Colonic mucosa (tissue), 4 donors: ENCODE data around the gene UBE2D3. TPM values are rescaled to one million over a fixed set of nuclear protein-coding genes. Genes with fewer than 3 reads are reported as not detected.

Experiments used
- DNase-seq: peaks from one replicate; pipeline ENCODE4 v3.0.0-alpha.2; 2020
- H3K27ac ChIP-seq: fragments of 200-600 bp; one replicate; pipeline ENCODE4 v1.8.0; 2021
- H3K27me3 ChIP-seq: fragments of 200-600 bp; one replicate; pipeline ENCODE4 v1.8.0; 2021
- H3K36me3 ChIP-seq: fragments of 200-600 bp; one replicate; pipeline ENCODE4 v1.8.0; 2021
- H3K4me1 ChIP-seq: fragments of 200-600 bp; one replicate; pipeline ENCODE4 v1.8.0; 2021; ENCODE audit warnings: mild to moderate bottlenecking
- H3K4me3 ChIP-seq: fragments of 200-600 bp; one replicate; pipeline ENCODE4 v1.8.0; 2021
- H3K9ac ChIP-seq, 2 donors: one replicate each; pipeline ENCODE4 v1.7.0; 2013; ENCODE audit warnings: control low read depth in 2 of 2, low read depth in 2 of 2, low read length in 2 of 2
- H3K9me3 ChIP-seq: fragments of 200-600 bp; one replicate; pipeline ENCODE4 v1.8.0; 2021
- CTCF ChIP-seq: fragments of 200-600 bp; IDR thresholded peaks from one replicate; pipeline ENCODE4 v1.8.0; 2022; ENCODE audit warnings: antibody characterized with exemption, mild to moderate bottlenecking
- intact Hi-C: fragments of 100-400 bp; cut with DNase I; formaldehyde crosslinking; loops from one replicate; pipeline ENCODE4 v1.14.1; 2022
- total RNA-seq, 2 donors: library from RNA; stranded (reverse); fragmentation: NEBNext Ultra II Directional in 1 of 2; extraction: Animal tissue kit (Norgen Biotek cat#: 25700) in 1 of 2; gene quantifications; one replicate each; pipeline ENCODE4 v1.2.1, GENCODE V29; 2021
- donor health status: healthy.
- donor health status: DM: no; HTN: no; CAD: no.
- donor health status: DM: no; HTN: no; CAD: no.

Gene UBE2D3
- total RNA-seq, 2 donors from 2014 or later, result 290 to 346 TPM

GRCh38 chr4:102817613-102818268 lies 9.6 kb downstream of the UBE2D3 start:
- intact Hi-C loops, result no loop called here
- no peak for TF ChIP-seq CTCF
- Histone ChIP-seq H3K36me3 (no peaks in the 10 kb centered on the region), H3K27ac (no peak overlapping the region), H3K27me3 (no peaks in the 10 kb centered on the region), H3K9me3 (no peaks in the 10 kb centered on the region), H3K4me1 (peaks cover 12% of the 10 kb centered on the region), H3K9ac (no peak overlapping the region), H3K4me3 (no peak overlapping the region)
- no peak for DNase-seq

- Histone ChIP-seq H3K9me3 (no peaks in the 10 kb centered on the region), H3K4me3 (no peak overlapping the region), H3K27me3 (no peaks in the 10 kb centered on the region), H3K36me3 (no peaks in the 10 kb centered on the region), H3K4me1 (peaks cover 12% of the 10 kb centered on the region), H3K9ac (no peak overlapping the region), H3K27ac (no peak overlapping the region)
- intact Hi-C loops, result no loop called here
- TF ChIP-seq CTCF, result no peak
- no peak for DNase-seq
Observed at GRCh38 chr4:102817021-102817605, 10.2 kb downstream of the UBE2D3 start.

- intact Hi-C loops, result no loop called here
- Histone ChIP-seq H3K4me3 (no peak overlapping the region), H3K36me3 (no peaks in the 10 kb centered on the region), H3K27me3 (no peaks in the 10 kb centered on the region), H3K9ac (no peak overlapping the region), H3K9me3 (no peaks in the 10 kb centered on the region), H3K4me1 (peaks cover 12% of the 10 kb centered on the region), H3K27ac (no peak overlapping the region)
- TF ChIP-seq CTCF, result no peak
- DNase-seq, result no peak
Observed at GRCh38 chr4:102815981-102816380, 11.4 kb downstream of the UBE2D3 start.

- Histone ChIP-seq H3K4me3 (no peak overlapping the region), H3K9me3 (no peaks in the 10 kb centered on the region), H3K9ac (no peak overlapping the region), H3K27ac (no peak overlapping the region), H3K36me3 (peaks cover 8% of the 10 kb centered on the region), H3K4me1 (no peaks in the 10 kb centered on the region), H3K27me3 (no peaks in the 10 kb centered on the region)
- TF ChIP-seq CTCF, result no peak
- intact Hi-C loops, result no loop called here
- no peak for DNase-seq
Observed at GRCh38 chr4:102809691-102810090, 17.7 kb downstream of the UBE2D3 start.

- H3K4me3 ChIP-seq, result no peak overlapping the region
- no peak overlapping the region for H3K27ac ChIP-seq
- H3K27me3 ChIP-seq, result no peaks in the 10 kb centered on the region
- H3K9me3 ChIP-seq, result no peaks in the 10 kb centered on the region
- TF ChIP-seq CTCF, result no peak
- intact Hi-C loops, result no loop called here
- no peak for DNase-seq
- no peak overlapping the region for H3K9ac ChIP-seq
- no peaks in the 10 kb centered on the region for H3K4me1 ChIP-seq
- H3K36me3 ChIP-seq, result peaks cover 8% of the 10 kb centered on the region
Observed at GRCh38 chr4:102809190-102809589, 18.2 kb downstream of the UBE2D3 start.
